ENCODE data around the gene PCDH7.

- TF ChIP-seq POLR2AphosphoS5 (IDR thresholded peaks at IDR 0.05; ENCODE audit: low read depth, low read length) = no peak
- TF ChIP-seq POLR2A (IDR thresholded peaks at IDR 0.05; ENCODE audit: low read depth, low read length) = no peak
Measured at GRCh38 chr4:30776921-30777415, 56.8 kb downstream of the PCDH7 start.

Data from GM12892 (cell line).